ENCODE data around the gene CADPS2. TPM values are rescaled to one million over a fixed set of nuclear protein-coding genes. Genes with fewer than 3 reads are reported as not detected.

Gene CADPS2
- total RNA-seq, 2 donors from 2014 or later: 4.3 to 11.7 TPM

DNA sequence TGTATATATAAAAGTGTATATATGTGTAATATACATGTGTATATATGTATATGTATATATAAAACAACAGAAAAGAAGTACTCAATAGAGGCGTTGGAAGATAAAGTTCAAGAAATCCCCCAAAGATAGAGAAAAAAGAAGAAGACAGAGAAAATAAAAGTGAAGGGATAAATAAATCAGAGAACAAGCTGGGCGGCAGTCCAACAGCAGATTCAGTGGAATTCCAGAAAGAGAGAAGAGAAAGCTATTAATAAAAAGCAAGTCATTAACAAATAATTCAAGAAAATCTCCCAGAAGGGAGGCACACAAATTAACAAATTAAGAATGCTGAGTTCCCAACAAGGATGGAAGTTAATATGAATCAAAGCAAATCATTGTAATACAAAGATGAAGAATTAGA is 124.2 kb downstream of the CADPS2 start:
- no peaks in the 10 kb centered on the region for H3K9me3 ChIP-seq (ENCODE audit: control insufficient read depth, low read length)
- Mint-ChIP-seq H3K27ac (no peak overlapping the region), H3K4me1 (peaks cover 3% of the 10 kb centered on the region), H3K4me3 (no peak overlapping the region), H3K36me3 (ENCODE audit: low read depth) (no peaks in the 10 kb centered on the region), H3K27me3 (ENCODE audit: insufficient read depth) (no peaks in the 10 kb centered on the region), H3K9me3 (no peaks in the 10 kb centered on the region)
- TF ChIP-seq, protein P1, sequence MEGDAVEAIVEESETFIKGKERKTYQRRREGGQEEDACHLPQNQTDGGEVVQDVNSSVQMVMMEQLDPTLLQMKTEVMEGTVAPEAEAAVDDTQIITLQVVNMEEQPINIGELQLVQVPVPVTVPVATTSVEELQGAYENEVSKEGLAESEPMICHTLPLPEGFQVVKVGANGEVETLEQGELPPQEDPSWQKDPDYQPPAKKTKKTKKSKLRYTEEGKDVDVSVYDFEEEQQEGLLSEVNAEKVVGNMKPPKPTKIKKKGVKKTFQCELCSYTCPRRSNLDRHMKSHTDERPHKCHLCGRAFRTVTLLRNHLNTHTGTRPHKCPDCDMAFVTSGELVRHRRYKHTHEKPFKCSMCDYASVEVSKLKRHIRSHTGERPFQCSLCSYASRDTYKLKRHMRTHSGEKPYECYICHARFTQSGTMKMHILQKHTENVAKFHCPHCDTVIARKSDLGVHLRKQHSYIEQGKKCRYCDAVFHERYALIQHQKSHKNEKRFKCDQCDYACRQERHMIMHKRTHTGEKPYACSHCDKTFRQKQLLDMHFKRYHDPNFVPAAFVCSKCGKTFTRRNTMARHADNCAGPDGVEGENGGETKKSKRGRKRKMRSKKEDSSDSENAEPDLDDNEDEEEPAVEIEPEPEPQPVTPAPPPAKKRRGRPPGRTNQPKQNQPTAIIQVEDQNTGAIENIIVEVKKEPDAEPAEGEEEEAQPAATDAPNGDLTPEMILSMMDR (conservative IDR thresholded peaks at IDR 0.05): no peak
- H3K9ac ChIP-seq (ENCODE audit: extremely low read depth, low read length, poor library complexity, severe bottlenecking): no peak overlapping the region
- H3K36me3 ChIP-seq (ENCODE audit: control insufficient read depth, insufficient read depth, low read length): no peaks in the 10 kb centered on the region
- H3K4me3 ChIP-seq (ENCODE audit: low read length): no peak overlapping the region
- no peak for DNase-seq
- peaks cover 1% of the 10 kb centered on the region for H3K4me1 ChIP-seq (ENCODE audit: control insufficient read depth, insufficient read depth, low read length)
- H3K27ac ChIP-seq (ENCODE audit: low read depth, low read length): no peak overlapping the region
- no peaks in the 10 kb centered on the region for H3K27me3 ChIP-seq (ENCODE audit: control insufficient read depth, insufficient read depth, low read length, poor library complexity, severe bottlenecking)
- WGBS, 2 experiments (ENCODE audit: insufficient coverage in 1 of 2, insufficient read length in 1 of 2): 92% methylated on average over 1 of the region's 2 CpGs; no CpG with 5 or more reads in 1 of the 2 experiments

DNA sequence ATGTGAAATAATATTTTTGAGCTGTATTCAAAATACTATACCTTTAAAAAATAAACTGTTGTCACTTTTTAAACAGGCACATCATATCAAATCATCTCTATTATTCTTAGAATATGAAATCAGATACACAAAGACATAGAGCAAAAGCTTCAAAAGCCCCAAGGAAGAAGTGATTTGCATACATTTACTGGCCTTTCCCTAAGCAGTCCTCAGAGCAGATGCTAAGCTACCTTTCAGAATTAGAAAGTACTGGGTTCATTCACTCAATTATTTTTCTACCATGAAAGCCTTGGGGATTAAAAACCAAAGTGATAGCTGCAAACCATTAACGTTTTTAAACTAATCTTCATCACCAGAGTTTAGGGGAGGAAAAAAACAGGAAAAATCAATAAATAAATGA is 127.8 kb downstream of the CADPS2 start:
- Mint-ChIP-seq H3K27me3 (ENCODE audit: insufficient read depth) (no peaks in the 10 kb centered on the region), H3K4me3 (no peak overlapping the region), H3K9me3 (no peaks in the 10 kb centered on the region), H3K36me3 (ENCODE audit: low read depth) (no peaks in the 10 kb centered on the region), H3K27ac (no peak overlapping the region), H3K4me1 (peaks cover 5% of the 10 kb centered on the region)
- H3K4me1 ChIP-seq (ENCODE audit: control insufficient read depth, insufficient read depth, low read length): no peaks in the 10 kb centered on the region
- DNase-seq: no peak
- no peaks in the 10 kb centered on the region for H3K9me3 ChIP-seq (ENCODE audit: control insufficient read depth, low read length)
- H3K9ac ChIP-seq (ENCODE audit: extremely low read depth, low read length, poor library complexity, severe bottlenecking): no peak overlapping the region
- TF ChIP-seq, protein P1 (conservative IDR thresholded peaks at IDR 0.05): no peak
- no peak overlapping the region for H3K4me3 ChIP-seq (ENCODE audit: low read length)
- H3K27ac ChIP-seq (ENCODE audit: low read depth, low read length): no peak overlapping the region
- no CpG with 5 or more reads among the region's 1 CpG for WGBS, 2 experiments (ENCODE audit: insufficient coverage in 1 of 2, insufficient read length in 1 of 2)
- H3K27me3 ChIP-seq (ENCODE audit: control insufficient read depth, insufficient read depth, low read length, poor library complexity, severe bottlenecking): no peaks in the 10 kb centered on the region
- H3K36me3 ChIP-seq (ENCODE audit: control insufficient read depth, insufficient read depth, low read length): no peaks in the 10 kb centered on the region

DNA sequence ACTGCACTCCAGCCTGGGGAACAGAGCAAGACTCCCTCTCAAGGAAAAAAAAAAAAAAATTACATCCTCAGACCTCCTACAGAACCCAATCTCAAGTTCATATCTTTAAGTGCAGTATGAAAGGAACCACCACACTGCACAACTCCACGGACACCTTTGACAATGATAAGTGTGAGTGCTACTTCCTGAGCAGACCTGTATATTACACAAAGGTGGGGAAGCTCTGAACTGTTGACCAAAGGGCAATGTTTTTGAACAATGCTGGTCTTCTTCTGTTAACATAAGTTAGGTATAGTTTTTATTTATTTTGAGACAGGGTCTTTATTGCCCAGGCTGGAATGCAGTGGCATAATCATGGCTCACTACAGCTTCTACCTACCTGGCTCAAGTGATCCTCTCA is 129.4 kb downstream of the CADPS2 start:
- WGBS, 2 experiments (ENCODE audit: insufficient coverage in 1 of 2, insufficient read length in 1 of 2): 81 to 100% methylated on average over 1 of the region's 1 CpG
- no peaks in the 10 kb centered on the region for H3K36me3 Mint-ChIP-seq (ENCODE audit: low read depth)
- no peak overlapping the region for H3K27ac Mint-ChIP-seq
- H3K27ac ChIP-seq (ENCODE audit: low read depth, low read length): no peak overlapping the region
- H3K9me3 Mint-ChIP-seq: no peaks in the 10 kb centered on the region
- H3K27me3 Mint-ChIP-seq (ENCODE audit: insufficient read depth): no peaks in the 10 kb centered on the region
- TF ChIP-seq, protein P1 (conservative IDR thresholded peaks at IDR 0.05): no peak
- no peak for DNase-seq
- peaks cover 10% of the 10 kb centered on the region for H3K4me1 Mint-ChIP-seq
- H3K9me3 ChIP-seq (ENCODE audit: control insufficient read depth, low read length): no peaks in the 10 kb centered on the region
- no peak overlapping the region for H3K9ac ChIP-seq (ENCODE audit: extremely low read depth, low read length, poor library complexity, severe bottlenecking)
- H3K36me3 ChIP-seq (ENCODE audit: control insufficient read depth, insufficient read depth, low read length): no peaks in the 10 kb centered on the region
- no peaks in the 10 kb centered on the region for H3K4me1 ChIP-seq (ENCODE audit: control insufficient read depth, insufficient read depth, low read length)
- no peak overlapping the region for H3K4me3 ChIP-seq (ENCODE audit: low read length)
- H3K4me3 Mint-ChIP-seq: no peak overlapping the region
- no peaks in the 10 kb centered on the region for H3K27me3 ChIP-seq (ENCODE audit: control insufficient read depth, insufficient read depth, low read length, poor library complexity, severe bottlenecking)
